ENCODE results near the gene BTBD8. TPM values are rescaled to one million over a fixed set of nuclear protein-coding genes. Genes with fewer than 3 reads are reported as not detected.

Gene BTBD8
- polyA plus RNA-seq, 1 of the 3 experiments (the other 2 are of a cell fraction) = 0.62 TPM

DNA sequence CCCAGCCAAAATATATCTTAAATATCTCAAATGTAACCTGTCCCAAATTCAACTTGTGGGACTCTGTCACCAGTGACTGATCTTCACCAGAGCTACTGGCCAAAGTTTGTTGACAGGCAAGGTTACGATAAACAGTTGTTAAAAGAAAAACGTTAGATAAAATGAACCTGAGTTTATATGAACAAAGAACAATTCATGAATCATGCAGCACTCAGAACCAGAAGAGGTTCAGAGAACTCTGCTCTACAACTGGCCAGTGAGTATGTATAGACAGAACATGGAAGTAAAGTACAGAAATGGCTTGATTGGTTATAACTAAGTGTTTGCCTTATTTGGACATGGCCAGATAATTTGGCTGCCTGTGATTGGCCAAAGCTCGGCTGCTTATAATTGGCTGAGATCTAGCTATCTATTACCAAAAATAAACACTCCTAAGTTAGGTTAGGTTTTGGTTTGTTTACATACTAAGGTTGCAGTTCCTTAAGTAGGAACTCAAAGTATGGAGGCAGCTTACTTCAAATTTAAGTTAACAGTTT is 25.5 kb downstream of the BTBD8 start:
- Histone ChIP-seq H3K27ac (ENCODE audit: low read depth in 2 of 2, low read length in 1 of 2) (no peak overlapping the region), H3K4me3 (ENCODE audit: low read depth in 2 of 2, low read length in 1 of 2) (no peak overlapping the region), H3K9me3 (no peaks in the 10 kb centered on the region), H3K36me3 (replicated peaks in 1 of 2; ENCODE audit: control insufficient read depth in 1 of 2, insufficient read depth in 2 of 2, low read length in 1 of 2) (no peaks in the 10 kb centered on the region), H3K79me2 (ENCODE audit: insufficient read depth) (no peaks in the 10 kb centered on the region), H4K20me1 (ENCODE audit: insufficient read depth) (no peaks in the 10 kb centered on the region), H3K9me2 (no peaks in the 10 kb centered on the region), H2AFZ (ENCODE audit: low read depth) (no peak overlapping the region), H3K9ac (no peak overlapping the region), H3K27me3 (ENCODE audit: insufficient read depth) (no peaks in the 10 kb centered on the region), H3F3A (replicated peaks; ENCODE audit: insufficient read depth) (no peaks in the 10 kb centered on the region), H3K4me1 (ENCODE audit: control insufficient read depth in 1 of 2, insufficient read depth in 2 of 2, low read depth in 1 of 2, low read length in 1 of 2) (no peaks in the 10 kb centered on the region), H3K4me2 (no peak overlapping the region)
- WGBS (ENCODE audit: low lambda C conversion rate) = 92% methylated on average over 3 of the region's 3 CpGs
- CTCF ChIA-PET = interaction anchor here (0.8 kb wide), 1 partner anchor 66 kb away, joined by 4 read pairs; no protein-coding TSS in a partner anchor
- no peak for DNase-seq
- TF ChIP-seq SMC3 (IDR thresholded peaks at IDR 0.05; ENCODE audit: low read depth, low read length) (no peak), MXI1 (IDR thresholded peaks at IDR 0.05; ENCODE audit: low read depth, low read length) (no peak), GATA2 (CRISPR knock-in tag; IDR thresholded peaks at IDR 0.05) (no peak), RFX5 (IDR thresholded peaks at IDR 0.05; ENCODE audit: low read length) (no peak), FOSL2 (IDR thresholded peaks at IDR 0.05; ENCODE audit: borderline replicate concordance, low read depth) (no peak), EZH2phosphoT487 (IDR thresholded peaks at IDR 0.05; ENCODE audit: borderline replicate concordance, low read depth) (no peak), NFIC (IDR thresholded peaks at IDR 0.05; ENCODE audit: borderline replicate concordance) (no peak), FOXJ3 (CRISPR knock-in tag; IDR thresholded peaks at IDR 0.05) (no peak), RCOR1 (IDR thresholded peaks at IDR 0.05; ENCODE audit: low read length) (no peak), SIN3A (IDR thresholded peaks at IDR 0.05; ENCODE audit: borderline replicate concordance, low read depth, low read length) (no peak), NRF1 (IDR thresholded peaks at IDR 0.05; ENCODE audit: low read depth, low read length) (no peak), RXRA (IDR thresholded peaks at IDR 0.05; ENCODE audit: borderline replicate concordance, low read depth) (no peak)
- TF ChIP-seq, protein P1, sequence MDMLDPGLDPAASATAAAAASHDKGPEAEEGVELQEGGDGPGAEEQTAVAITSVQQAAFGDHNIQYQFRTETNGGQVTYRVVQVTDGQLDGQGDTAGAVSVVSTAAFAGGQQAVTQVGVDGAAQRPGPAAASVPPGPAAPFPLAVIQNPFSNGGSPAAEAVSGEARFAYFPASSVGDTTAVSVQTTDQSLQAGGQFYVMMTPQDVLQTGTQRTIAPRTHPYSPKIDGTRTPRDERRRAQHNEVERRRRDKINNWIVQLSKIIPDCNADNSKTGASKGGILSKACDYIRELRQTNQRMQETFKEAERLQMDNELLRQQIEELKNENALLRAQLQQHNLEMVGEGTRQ (IDR thresholded peaks at IDR 0.05; ENCODE audit: borderline replicate concordance, low read depth, low read length) = no peak
- TF ChIP-seq, protein P2, sequence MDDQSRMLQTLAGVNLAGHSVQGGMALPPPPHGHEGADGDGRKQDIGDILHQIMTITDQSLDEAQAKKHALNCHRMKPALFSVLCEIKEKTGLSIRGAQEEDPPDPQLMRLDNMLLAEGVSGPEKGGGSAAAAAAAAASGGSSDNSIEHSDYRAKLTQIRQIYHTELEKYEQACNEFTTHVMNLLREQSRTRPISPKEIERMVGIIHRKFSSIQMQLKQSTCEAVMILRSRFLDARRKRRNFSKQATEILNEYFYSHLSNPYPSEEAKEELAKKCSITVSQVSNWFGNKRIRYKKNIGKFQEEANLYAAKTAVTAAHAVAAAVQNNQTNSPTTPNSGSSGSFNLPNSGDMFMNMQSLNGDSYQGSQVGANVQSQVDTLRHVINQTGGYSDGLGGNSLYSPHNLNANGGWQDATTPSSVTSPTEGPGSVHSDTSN (IDR thresholded peaks at IDR 0.05) = no peak
- TF ChIP-seq, protein P3, sequence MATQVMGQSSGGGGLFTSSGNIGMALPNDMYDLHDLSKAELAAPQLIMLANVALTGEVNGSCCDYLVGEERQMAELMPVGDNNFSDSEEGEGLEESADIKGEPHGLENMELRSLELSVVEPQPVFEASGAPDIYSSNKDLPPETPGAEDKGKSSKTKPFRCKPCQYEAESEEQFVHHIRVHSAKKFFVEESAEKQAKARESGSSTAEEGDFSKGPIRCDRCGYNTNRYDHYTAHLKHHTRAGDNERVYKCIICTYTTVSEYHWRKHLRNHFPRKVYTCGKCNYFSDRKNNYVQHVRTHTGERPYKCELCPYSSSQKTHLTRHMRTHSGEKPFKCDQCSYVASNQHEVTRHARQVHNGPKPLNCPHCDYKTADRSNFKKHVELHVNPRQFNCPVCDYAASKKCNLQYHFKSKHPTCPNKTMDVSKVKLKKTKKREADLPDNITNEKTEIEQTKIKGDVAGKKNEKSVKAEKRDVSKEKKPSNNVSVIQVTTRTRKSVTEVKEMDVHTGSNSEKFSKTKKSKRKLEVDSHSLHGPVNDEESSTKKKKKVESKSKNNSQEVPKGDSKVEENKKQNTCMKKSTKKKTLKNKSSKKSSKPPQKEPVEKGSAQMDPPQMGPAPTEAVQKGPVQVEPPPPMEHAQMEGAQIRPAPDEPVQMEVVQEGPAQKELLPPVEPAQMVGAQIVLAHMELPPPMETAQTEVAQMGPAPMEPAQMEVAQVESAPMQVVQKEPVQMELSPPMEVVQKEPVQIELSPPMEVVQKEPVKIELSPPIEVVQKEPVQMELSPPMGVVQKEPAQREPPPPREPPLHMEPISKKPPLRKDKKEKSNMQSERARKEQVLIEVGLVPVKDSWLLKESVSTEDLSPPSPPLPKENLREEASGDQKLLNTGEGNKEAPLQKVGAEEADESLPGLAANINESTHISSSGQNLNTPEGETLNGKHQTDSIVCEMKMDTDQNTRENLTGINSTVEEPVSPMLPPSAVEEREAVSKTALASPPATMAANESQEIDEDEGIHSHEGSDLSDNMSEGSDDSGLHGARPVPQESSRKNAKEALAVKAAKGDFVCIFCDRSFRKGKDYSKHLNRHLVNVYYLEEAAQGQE (IDR thresholded peaks at IDR 0.05; ENCODE audit: low read depth, low read length) = no peak
- TF ChIP-seq, protein P4, sequence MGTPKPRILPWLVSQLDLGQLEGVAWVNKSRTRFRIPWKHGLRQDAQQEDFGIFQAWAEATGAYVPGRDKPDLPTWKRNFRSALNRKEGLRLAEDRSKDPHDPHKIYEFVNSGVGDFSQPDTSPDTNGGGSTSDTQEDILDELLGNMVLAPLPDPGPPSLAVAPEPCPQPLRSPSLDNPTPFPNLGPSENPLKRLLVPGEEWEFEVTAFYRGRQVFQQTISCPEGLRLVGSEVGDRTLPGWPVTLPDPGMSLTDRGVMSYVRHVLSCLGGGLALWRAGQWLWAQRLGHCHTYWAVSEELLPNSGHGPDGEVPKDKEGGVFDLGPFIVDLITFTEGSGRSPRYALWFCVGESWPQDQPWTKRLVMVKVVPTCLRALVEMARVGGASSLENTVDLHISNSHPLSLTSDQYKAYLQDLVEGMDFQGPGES (IDR thresholded peaks at IDR 0.05; ENCODE audit: low read depth, low read length) = no peak
- TF ChIP-seq, protein P5, sequence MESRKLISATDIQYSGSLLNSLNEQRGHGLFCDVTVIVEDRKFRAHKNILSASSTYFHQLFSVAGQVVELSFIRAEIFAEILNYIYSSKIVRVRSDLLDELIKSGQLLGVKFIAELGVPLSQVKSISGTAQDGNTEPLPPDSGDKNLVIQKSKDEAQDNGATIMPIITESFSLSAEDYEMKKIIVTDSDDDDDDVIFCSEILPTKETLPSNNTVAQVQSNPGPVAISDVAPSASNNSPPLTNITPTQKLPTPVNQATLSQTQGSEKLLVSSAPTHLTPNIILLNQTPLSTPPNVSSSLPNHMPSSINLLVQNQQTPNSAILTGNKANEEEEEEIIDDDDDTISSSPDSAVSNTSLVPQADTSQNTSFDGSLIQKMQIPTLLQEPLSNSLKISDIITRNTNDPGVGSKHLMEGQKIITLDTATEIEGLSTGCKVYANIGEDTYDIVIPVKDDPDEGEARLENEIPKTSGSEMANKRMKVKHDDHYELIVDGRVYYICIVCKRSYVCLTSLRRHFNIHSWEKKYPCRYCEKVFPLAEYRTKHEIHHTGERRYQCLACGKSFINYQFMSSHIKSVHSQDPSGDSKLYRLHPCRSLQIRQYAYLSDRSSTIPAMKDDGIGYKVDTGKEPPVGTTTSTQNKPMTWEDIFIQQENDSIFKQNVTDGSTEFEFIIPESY (IDR thresholded peaks at IDR 0.05; ENCODE audit: borderline replicate concordance, low read depth) = no peak
- POLR2A ChIA-PET = no interaction called here

Data from SK-N-SH (cell line).